MM.1S (cell line): ENCODE data around the gene SOX13.

Experiments
- DNase-seq: peaks from one replicate; pipeline ENCODE4 v3.0.0-alpha.2; 2015
- H2AFZ ChIP-seq: fragments of 300-600 bp; sonication (generic); 2 replicates; pipeline ENCODE4 v1.6.0; 2016; ENCODE audit warnings: antibody characterized with exemption, low read length
- H3F3A ChIP-seq: fragments of 300-600 bp; sonication (generic); 2 replicates; pipeline ENCODE4 v1.6.1; 2016; ENCODE audit warnings: mild to moderate bottlenecking, antibody characterized with exemption, low read length, moderate library complexity, mixed read lengths; ENCODE audit not compliant: insufficient read depth
- H3K27ac ChIP-seq: fragments of 300-600 bp; sonication (generic); 2 replicates; pipeline ENCODE4 v1.5.1; 2016; ENCODE audit warnings: mild to moderate bottlenecking, low read length
- H3K27me3 ChIP-seq: fragments of 300-600 bp; sonication (generic); replicated peaks from 2 replicates; pipeline ENCODE4 v1.6.0; 2016; ENCODE audit warnings: low read length; ENCODE audit not compliant: insufficient read depth
- H3K36me3 ChIP-seq: fragments of 300-600 bp; sonication (generic); replicated peaks from 2 replicates; pipeline ENCODE4 v1.6.1; 2016; ENCODE audit warnings: mild to moderate bottlenecking, low read length, mixed read lengths; ENCODE audit not compliant: insufficient read depth
- H3K4me1 ChIP-seq: fragments of 300-600 bp; sonication (generic); 2 replicates; pipeline ENCODE4 v1.6.1; 2016; ENCODE audit warnings: low read length, mixed read lengths
- H3K4me2 ChIP-seq: fragments of 300-600 bp; sonication (generic); 2 replicates; pipeline ENCODE4 v1.6.0; 2016; ENCODE audit warnings: low read depth, low read length
- H3K4me3 ChIP-seq: fragments of 300-600 bp; sonication (generic); 2 replicates; pipeline ENCODE4 v1.5.1; 2016; ENCODE audit warnings: low read length, mixed read lengths
- H3K79me2 ChIP-seq: fragments of 300-600 bp; sonication (generic); 2 replicates; pipeline ENCODE4 v1.6.1; 2016; ENCODE audit warnings: mixed run types, low read length, mixed read lengths
- H3K9ac ChIP-seq: fragments of 300-600 bp; sonication (generic); 2 replicates; pipeline ENCODE4 v1.6.1; 2016; ENCODE audit warnings: low read length, mixed read lengths
- H3K9me2 ChIP-seq: fragments of 300-600 bp; sonication (generic); replicated peaks from 2 replicates; pipeline ENCODE4 v1.6.1; 2016; ENCODE audit warnings: mild to moderate bottlenecking, low read length, mixed read lengths; ENCODE audit not compliant: insufficient read depth
- H3K9me3 ChIP-seq: fragments of 300-600 bp; sonication (generic); replicated peaks from 2 replicates; pipeline ENCODE4 v1.6.1; 2016; ENCODE audit warnings: mild to moderate bottlenecking, low read length, mixed read lengths; ENCODE audit not compliant: insufficient read depth
- H4K20me1 ChIP-seq: fragments of 300-600 bp; sonication (generic); 2 replicates; pipeline ENCODE4 v1.6.1; 2016; ENCODE audit warnings: mild to moderate bottlenecking, low read length, moderate library complexity, mixed read lengths; ENCODE audit not compliant: insufficient read depth
- CTCF ChIP-seq: fragments of 300-600 bp; sonication (generic); IDR thresholded peaks from 2 replicates; pipeline ENCODE4 v1.5.1; 2016; ENCODE audit warnings: antibody characterized with exemption, low read length, mixed read lengths
- EZH2 ChIP-seq: fragments of 300-600 bp; sonication (generic); optimal IDR thresholded peaks from 2 replicates; pipeline ENCODE3; 2017; ENCODE audit warnings: low read depth, mild to moderate bottlenecking, antibody characterized with exemption, low read length, mixed read lengths
- EZH2phosphoT487 ChIP-seq: fragments of 300-600 bp; sonication (generic); IDR thresholded peaks from 2 replicates; pipeline ENCODE4 v1.6.1; 2018; ENCODE audit warnings: antibody characterized with exemption, low read length

Gene SOX13

GRCh38 chr1:204146309-204146708 is 73.4 kb downstream of the SOX13 start:
- Histone ChIP-seq H3K9ac (no peak overlapping the region), H2AFZ (no peak overlapping the region), H3K9me3 (no peaks in the 10 kb centered on the region), H3K27me3 (peaks cover 21% of the 10 kb centered on the region), H3K4me1 (no peaks in the 10 kb centered on the region), H3K36me3 (no peaks in the 10 kb centered on the region), H3K79me2 (no peaks in the 10 kb centered on the region), H3K9me2 (no peaks in the 10 kb centered on the region), H3K4me2 (no peak overlapping the region), H3F3A (no peaks in the 10 kb centered on the region), H4K20me1 (no peaks in the 10 kb centered on the region), H3K4me3 (no peak overlapping the region), H3K27ac (no peak overlapping the region)
- no peak for TF ChIP-seq CTCF
- TF ChIP-seq EZH2 = no peak
- no peak for TF ChIP-seq EZH2phosphoT487
- no peak for DNase-seq

- H4K20me1 ChIP-seq = no peaks in the 10 kb centered on the region
- DNase-seq = no peak
- H3F3A ChIP-seq = no peaks in the 10 kb centered on the region
- H3K79me2 ChIP-seq = no peaks in the 10 kb centered on the region
- no peak overlapping the region for H3K27ac ChIP-seq
- H3K9ac ChIP-seq = no peak overlapping the region
- H3K4me2 ChIP-seq = no peak overlapping the region
- H3K4me1 ChIP-seq = no peaks in the 10 kb centered on the region
- H2AFZ ChIP-seq = no peak overlapping the region
- H3K36me3 ChIP-seq = no peaks in the 10 kb centered on the region
- H3K9me3 ChIP-seq = no peaks in the 10 kb centered on the region
- TF ChIP-seq EZH2 (no peak), CTCF (no peak), EZH2phosphoT487 (no peak)
- no peak overlapping the region for H3K4me3 ChIP-seq
- peaks cover 19% of the 10 kb centered on the region; the same call in 1 of the 2 replicates for H3K27me3 ChIP-seq
- H3K9me2 ChIP-seq = no peaks in the 10 kb centered on the region
Observed at GRCh38 chr1:204146965-204147364, 74.0 kb downstream of the SOX13 start.

- H3K4me3 ChIP-seq = no peak overlapping the region
- no peak overlapping the region for H3K9ac ChIP-seq
- peaks cover 18% of the 10 kb centered on the region for H3K27me3 ChIP-seq
- H2AFZ ChIP-seq = no peak overlapping the region
- no peak for DNase-seq
- H3K27ac ChIP-seq = no peak overlapping the region
- no peaks in the 10 kb centered on the region for H3K9me2 ChIP-seq
- TF ChIP-seq EZH2phosphoT487 = no peak
- TF ChIP-seq EZH2 = no peak
- TF ChIP-seq CTCF = no peak
- no peaks in the 10 kb centered on the region for H3K79me2 ChIP-seq
- H3F3A ChIP-seq = no peaks in the 10 kb centered on the region
- H3K36me3 ChIP-seq = no peaks in the 10 kb centered on the region
- H3K4me2 ChIP-seq = no peak overlapping the region
- H3K9me3 ChIP-seq = no peaks in the 10 kb centered on the region
- no peaks in the 10 kb centered on the region for H4K20me1 ChIP-seq
- H3K4me1 ChIP-seq = no peaks in the 10 kb centered on the region
Observed at GRCh38 chr1:204147406-204148383, 74.8 kb downstream of the SOX13 start.
